ENCODE measurements around the gene SUSD4.

SUSD4 gene

GRCh38 chr1:223208164-223209076, 155.6 kb downstream of the SUSD4 start:
- DNase-seq: no peak

- DNase-seq: no peak
Measured at GRCh38 chr1:223207293-223208066, 156.5 kb downstream of the SUSD4 start.

- no peak for DNase-seq
Measured at GRCh38 chr1:223204424-223204823, 159.6 kb downstream of the SUSD4 start.

- no peak for DNase-seq
Measured at GRCh38 chr1:223203694-223204093, 160.3 kb downstream of the SUSD4 start.

GRCh38 chr1:223203034-223203408, 161.0 kb downstream of the SUSD4 start:
- DNase-seq: no peak

GRCh38 chr1:223202376-223203033, 161.5 kb downstream of the SUSD4 start:
- no peak for DNase-seq

- no peak for DNase-seq
Measured at GRCh38 chr1:223201967-223202366, 162.0 kb downstream of the SUSD4 start.

GRCh38 chr1:223200903-223201302, 163.1 kb downstream of the SUSD4 start:
- no peak for DNase-seq

GRCh38 chr1:223199094-223199647, 164.8 kb downstream of the SUSD4 start:
- DNase-seq: no peak

GRCh38 chr1:223198628-223198965, 165.4 kb downstream of the SUSD4 start:
- no peak for DNase-seq

GRCh38 chr1:223197923-223198627, 165.9 kb downstream of the SUSD4 start:
- no peak for DNase-seq

GRCh38 chr1:223189903-223190724, 173.9 kb downstream of the SUSD4 start:
- DNase-seq: no peak

GRCh38 chr1:223189525-223189902, 174.5 kb downstream of the SUSD4 start:
- no peak for DNase-seq

GRCh38 chr1:223188618-223189356, 175.2 kb downstream of the SUSD4 start:
- DNase-seq: no peak

- no peak for DNase-seq
Measured at GRCh38 chr1:223186800-223187199, 177.2 kb downstream of the SUSD4 start.

GRCh38 chr1:223183268-223183862, 180.6 kb downstream of the SUSD4 start:
- DNase-seq: no peak

GRCh38 chr1:223180731-223181321, 183.2 kb downstream of the SUSD4 start:
- DNase-seq: peak; percentile 45

- DNase-seq: no peak
Measured at GRCh38 chr1:223179786-223180185, 184.2 kb downstream of the SUSD4 start.

GRCh38 chr1:223179280-223179679, 184.7 kb downstream of the SUSD4 start:
- no peak for DNase-seq

- DNase-seq: peak; percentile 41
Measured at GRCh38 chr1:223177681-223178080, 186.3 kb downstream of the SUSD4 start.

All from SIG-M5 (cell line).